PC-9 (cell line): ENCODE results near the gene SARNP. TPM values are rescaled to one million over a fixed set of nuclear protein-coding genes. Genes with fewer than 3 reads are reported as not detected.

Experiments used
- BruUV-seq: library from RNA; stranded (reverse); fragments of 400-500 nt; replicated peaks from 2 replicates; lab custom pipeline; 2021; lab: Mats Ljungman, UMichigan
- CTCF ChIA-PET: fragments of 300-600 bp; sonication (Branson Sonifier 250); formaldehyde crosslinking; loops from one replicate; lab custom pipeline; 2022; ENCODE audit warnings: antibody characterized with exemption; lab: Charles Lee
- POLR2A ChIA-PET: fragments of 300-600 bp; sonication (Branson Sonifier 250); formaldehyde crosslinking; loops from one replicate; lab custom pipeline; 2022; ENCODE audit warnings: antibody characterized with exemption; ENCODE audit not compliant: unreplicated experiment; lab: Charles Lee
- DNase-seq, 2 experiments: peaks; one replicate each; pipeline versions ENCODE4 v3.0.0 to v3.0.0-alpha.2; 2015 to 2022; ENCODE audit warnings: mixed read lengths in 1 of 2
- H2AFZ ChIP-seq: fragments of 200-600 bp; sonication (generic); 2 replicates; pipeline ENCODE4 v1.8.1; 2017; ENCODE audit warnings: antibody characterized with exemption
- H3F3A ChIP-seq: fragments of 200-600 bp; sonication (generic); 2 replicates; pipeline ENCODE4 v1.8.1; 2017; ENCODE audit warnings: antibody characterized with exemption, mild to moderate bottlenecking, low read depth; ENCODE audit not compliant: insufficient read depth
- H3K27ac ChIP-seq: fragments of 200-600 bp; sonication (generic); 2 replicates; pipeline ENCODE4 v1.6.1; 2016; ENCODE audit warnings: mixed run types
- H3K27me3 ChIP-seq: fragments of 200-600 bp; sonication (generic); 2 replicates; pipeline ENCODE4 v1.6.1; 2016; ENCODE audit warnings: low read depth, mixed run types; ENCODE audit not compliant: insufficient read depth
- H3K36me3 ChIP-seq: fragments of 200-600 bp; sonication (generic); 2 replicates; pipeline ENCODE4 v1.6.1; 2016; ENCODE audit warnings: low read depth, mixed run types
- H3K4me1 ChIP-seq: fragments of 200-600 bp; sonication (generic); replicated peaks from 2 replicates; pipeline ENCODE4 v1.6.1; 2016; ENCODE audit warnings: mixed run types; ENCODE audit not compliant: insufficient read depth
- H3K4me2 ChIP-seq: fragments of 200-600 bp; sonication (generic); 2 replicates; pipeline ENCODE4 v1.6.1; 2017; ENCODE audit warnings: mixed run types
- H3K4me3 ChIP-seq: fragments of 200-600 bp; sonication (generic); 2 replicates; pipeline ENCODE4 v1.6.1; 2016; ENCODE audit warnings: mixed run types
- H3K79me2 ChIP-seq: fragments of 200-600 bp; sonication (generic); 2 replicates; pipeline ENCODE4 v1.6.1; 2017; ENCODE audit warnings: low read depth, mixed run types
- H3K9me2 ChIP-seq: fragments of 200-600 bp; sonication (generic); 2 replicates; pipeline ENCODE4 v1.8.1; 2017; ENCODE audit warnings: mild to moderate bottlenecking; ENCODE audit not compliant: insufficient read depth
- H3K9me3 ChIP-seq: fragments of 200-600 bp; sonication (generic); 2 replicates; pipeline ENCODE4 v1.8.1; 2016; ENCODE audit warnings: low read depth; ENCODE audit not compliant: insufficient read depth
- H4K20me1 ChIP-seq: fragments of 200-600 bp; sonication (generic); 2 replicates; pipeline ENCODE4 v1.8.1; 2017; ENCODE audit not compliant: insufficient read depth
- CTCF ChIP-seq: fragments of 200-600 bp; sonication (generic); conservative IDR thresholded peaks from 2 replicates; pipeline ENCODE4 v1.6.1; 2017; ENCODE audit warnings: mixed run types, antibody characterized with exemption, mild to moderate bottlenecking, moderate library complexity
- EZH2 ChIP-seq: fragments of 200-600 bp; sonication (generic); IDR thresholded peaks from 2 replicates; pipeline ENCODE4 v1.8.0; 2017; ENCODE audit warnings: antibody characterized with exemption, low read depth
- intact Hi-C: fragments of 100-400 bp; cut with micrococcal nuclease; formaldehyde crosslinking; loops from one replicate; pipeline ENCODE4 v1.10.0; 2022; ENCODE audit not compliant: unreplicated experiment
- total RNA-seq: library from RNA; stranded (reverse); gene quantifications from 2 replicates; pipeline ENCODE4 v1.2.3, GENCODE V29; 2021

SARNP gene
- total RNA-seq, 1 experiment from 2014 or later, result 74.8 TPM

- CTCF ChIA-PET, result interaction anchor here (0.6 kb wide), 3 partner anchors 11 to 135 kb away, joined by 3 to 4 read pairs (median 3); no protein-coding TSS in a partner anchor
These were observed 5.4 kb downstream of the SARNP start for GRCh38 chr12:55812088-55812487.

GRCh38 chr12:55809274-55809673 is 8.2 kb downstream of the SARNP start:
- TF ChIP-seq EZH2 (no peak), CTCF (no peak)
- H4K20me1 ChIP-seq, result peaks cover 71% of the 10 kb centered on the region
- H3K79me2 ChIP-seq, result peaks cover 87% of the 10 kb centered on the region
- intact Hi-C loops, result no loop called here
- H3K27me3 ChIP-seq, result no peaks in the 10 kb centered on the region
- peaks cover 21% of the 10 kb centered on the region; the same call in 1 of the 2 replicates for H3F3A ChIP-seq
- H3K9me2 ChIP-seq, result no peaks in the 10 kb centered on the region
- H3K36me3 ChIP-seq, result peaks cover 6% of the 10 kb centered on the region; the same call in 1 of the 2 replicates
- H3K27ac ChIP-seq, result no peak overlapping the region
- no peak for DNase-seq
- H3K4me3 ChIP-seq, result no peak overlapping the region
- H3K4me2 ChIP-seq, result no peak overlapping the region
- H2AFZ ChIP-seq, result no peak overlapping the region
- H3K4me1 ChIP-seq, result no peaks in the 10 kb centered on the region
- H3K9me3 ChIP-seq, result no peaks in the 10 kb centered on the region
- ChIA-PET CTCF (interaction anchor here (0.6 kb wide), 1 partner anchor 68 kb away, joined by 4 read pairs; no protein-coding TSS in a partner anchor), POLR2A (no interaction called here)
- BruUV-seq, result no TSS peak

More at GRCh38 chr12:55812088-55812487, 5.4 kb downstream of the SARNP start:
- Histone ChIP-seq H4K20me1 (peaks cover 62% of the 10 kb centered on the region), H3K27ac (no peak overlapping the region), H3K9me3 (no peaks in the 10 kb centered on the region), H3K4me1 (peaks cover 9% of the 10 kb centered on the region), H3K27me3 (no peaks in the 10 kb centered on the region), H2AFZ (no peak overlapping the region), H3K9me2 (no peaks in the 10 kb centered on the region), H3K4me2 (no peak overlapping the region), H3F3A (peaks cover 9% of the 10 kb centered on the region; the same call in 1 of the 2 replicates), H3K79me2 (peaks cover 97% of the 10 kb centered on the region), H3K4me3 (no peak overlapping the region), H3K36me3 (peaks cover 3% of the 10 kb centered on the region; the same call in 1 of the 2 replicates)
- intact Hi-C loops, result no loop called here
- no TSS peak for BruUV-seq
- DNase-seq, result no peak
- TF ChIP-seq EZH2 (no peak), CTCF (no peak)
- POLR2A ChIA-PET, result no interaction called here

- ChIA-PET POLR2A (no interaction called here), CTCF (no interaction called here)
- Histone ChIP-seq H3K79me2 (peaks cover 69% of the 10 kb centered on the region), H2AFZ (no peak overlapping the region), H3K4me1 (no peaks in the 10 kb centered on the region), H3K27me3 (no peaks in the 10 kb centered on the region), H4K20me1 (peaks cover 63% of the 10 kb centered on the region), H3K4me3 (no peak overlapping the region), H3K27ac (no peak overlapping the region), H3K9me3 (no peaks in the 10 kb centered on the region), H3K9me2 (no peaks in the 10 kb centered on the region), H3F3A (peaks cover 22% of the 10 kb centered on the region; the same call in 1 of the 2 replicates), H3K36me3 (peaks cover 6% of the 10 kb centered on the region; the same call in 1 of the 2 replicates), H3K4me2 (no peak overlapping the region)
- BruUV-seq, result no TSS peak
- intact Hi-C loops, result no loop called here
- DNase-seq, result no peak
- TF ChIP-seq CTCF, result no peak
- no peak for TF ChIP-seq EZH2
These were observed 10.5 kb downstream of the SARNP start for GRCh38 chr12:55806982-55807381.
